H9 (cell line): ENCODE results near the gene DNAAF1. TPM values are rescaled to one million over a fixed set of nuclear protein-coding genes. Genes with fewer than 3 reads are reported as not detected.

ENCODE experiments used
- DNase-seq: peaks from one replicate; pipeline ENCODE4 v3.0.0-alpha.2; 2017
- H2AFZ ChIP-seq: one replicate; pipeline ENCODE4 v1.6.1; 2013; ENCODE audit warnings: mild to moderate bottlenecking, low read length, control low read depth, moderate library complexity
- H2AK5ac ChIP-seq: 2 replicates; pipeline ENCODE4 v1.6.1; 2013; ENCODE audit warnings: low read length, control low read depth, mixed read lengths; ENCODE audit not compliant: insufficient read length
- H2BK120ac ChIP-seq: one replicate; pipeline ENCODE4 v1.6.1; 2013; ENCODE audit warnings: low read depth, mild to moderate bottlenecking, low read length, control low read depth, inconsistent platforms; ENCODE audit not compliant: poor library complexity, severe bottlenecking
- H2BK12ac ChIP-seq: 2 replicates; pipeline ENCODE4 v1.6.1; 2013; ENCODE audit warnings: low read length, control low read depth, mixed read lengths, low read depth; ENCODE audit not compliant: insufficient read length
- H2BK15ac ChIP-seq: 2 replicates; pipeline ENCODE4 v1.6.1; 2013; ENCODE audit warnings: low read depth, low read length, control low read depth
- H2BK20ac ChIP-seq: one replicate; pipeline ENCODE4 v1.6.1; 2013; ENCODE audit warnings: low read depth, mild to moderate bottlenecking, low read length, control low read depth, inconsistent platforms; ENCODE audit not compliant: poor library complexity, severe bottlenecking
- H2BK5ac ChIP-seq: 2 replicates; pipeline ENCODE4 v1.6.1; 2013; ENCODE audit warnings: low read length, control low read depth, mixed read lengths; ENCODE audit not compliant: insufficient read length
- H3K14ac ChIP-seq: 2 replicates; pipeline ENCODE4 v1.6.1; 2013; ENCODE audit warnings: low read length, control low read depth; ENCODE audit not compliant: insufficient read depth
- H3K18ac ChIP-seq: 2 replicates; pipeline ENCODE4 v1.6.1; 2013; ENCODE audit warnings: low read depth, mild to moderate bottlenecking, mixed read lengths, low read length, control low read depth; ENCODE audit not compliant: insufficient read length
- H3K23ac ChIP-seq: 2 replicates; pipeline ENCODE4 v1.6.1; 2013; ENCODE audit warnings: low read length, control low read depth, mixed read lengths, low read depth; ENCODE audit not compliant: insufficient read length
- H3K23me2 ChIP-seq: 2 replicates; pipeline ENCODE4 v1.6.1; 2013; ENCODE audit warnings: low read depth, mild to moderate bottlenecking, mixed read lengths, low read length, control low read depth; ENCODE audit not compliant: insufficient read length, poor library complexity, severe bottlenecking
- H3K27ac ChIP-seq: 2 replicates; pipeline ENCODE4 v1.5.1; 2013; ENCODE audit warnings: low read length, control low read depth, mixed read lengths, low read depth; ENCODE audit not compliant: insufficient read length
- H3K27me3 ChIP-seq: 2 replicates; pipeline ENCODE4 v1.6.1; 2013; ENCODE audit warnings: low read length, control low read depth, inconsistent platforms; ENCODE audit not compliant: insufficient read depth
- H3K4ac ChIP-seq: 2 replicates; pipeline ENCODE4 v1.6.1; 2013; ENCODE audit warnings: low read depth, mild to moderate bottlenecking, control low read depth, inconsistent platforms, low read length, moderate library complexity
- H3K4me1 ChIP-seq: 2 replicates; pipeline ENCODE4 v1.6.1; 2013; ENCODE audit warnings: low read length, control low read depth, inconsistent platforms; ENCODE audit not compliant: insufficient read depth
- H3K4me2 ChIP-seq: 2 replicates; pipeline ENCODE4 v1.6.1; 2013; ENCODE audit warnings: low read length, control low read depth, mixed read lengths; ENCODE audit not compliant: insufficient read length, insufficient read depth
- H3K56ac ChIP-seq: 2 replicates; pipeline ENCODE4 v1.6.1; 2013; ENCODE audit warnings: low read depth, mild to moderate bottlenecking, mixed read lengths, low read length, control low read depth; ENCODE audit not compliant: insufficient read length
- H3K79me1 ChIP-seq: 2 replicates; pipeline ENCODE4 v1.6.1; 2013; ENCODE audit warnings: low read depth, mild to moderate bottlenecking, moderate library complexity, low read length, control low read depth, inconsistent platforms; ENCODE audit not compliant: insufficient read depth, poor library complexity, severe bottlenecking
- H3K79me2 ChIP-seq: 2 replicates; pipeline ENCODE4 v1.6.1; 2013; ENCODE audit warnings: low read length, control low read depth, inconsistent platforms; ENCODE audit not compliant: insufficient read depth
- H3K9ac ChIP-seq: 2 replicates; pipeline ENCODE4 v1.6.1; 2013; ENCODE audit warnings: low read length, control low read depth, mixed read lengths; ENCODE audit not compliant: insufficient read length; ENCODE audit errors: extremely low read depth
- H3K9me3 ChIP-seq: one replicate; pipeline ENCODE4 v1.6.1; 2013; ENCODE audit warnings: low read depth, low read length, inconsistent platforms; ENCODE audit not compliant: control insufficient read depth
- H3T11ph ChIP-seq: one replicate; pipeline ENCODE4 v1.6.1; 2013; ENCODE audit warnings: mild to moderate bottlenecking, low read length, control low read depth, inconsistent platforms
- H4K20me1 ChIP-seq: one replicate; pipeline ENCODE4 v1.6.1; 2013; ENCODE audit not compliant: control insufficient read depth, insufficient read length, insufficient read depth
- H4K5ac ChIP-seq: 2 replicates; pipeline ENCODE4 v1.6.1; 2013; ENCODE audit warnings: low read depth, mild to moderate bottlenecking, mixed read lengths, low read length, control low read depth; ENCODE audit not compliant: insufficient read length
- H4K8ac ChIP-seq: replicated peaks from 2 replicates; pipeline ENCODE4 v1.6.1; 2013; ENCODE audit warnings: low read length, control low read depth, mixed read lengths, low read depth; ENCODE audit not compliant: insufficient read length
- H4K91ac ChIP-seq: 2 replicates; pipeline ENCODE4 v1.6.1; 2013; ENCODE audit warnings: low read depth, mild to moderate bottlenecking, moderate library complexity, mixed read lengths, low read length, control low read depth; ENCODE audit not compliant: insufficient read length
- H3K27ac Mint-ChIP-seq, 3 experiments: 2 replicates in 2 of 3; 3 replicates in 1 of 3; pipeline ENCODE4 v1.8.0; 2020 to 2021; ENCODE audit warnings: mixed read lengths in 3 of 3, mild to moderate bottlenecking in 1 of 3, moderate library complexity in 1 of 3
- H3K27me3 Mint-ChIP-seq: 2 replicates; pipeline ENCODE4 v1.8.0; 2021; ENCODE audit warnings: low read depth, mild to moderate bottlenecking, moderate library complexity, mixed read lengths
- H3K36me3 Mint-ChIP-seq, 3 experiments: 2 replicates in 2 of 3; 3 replicates in 1 of 3; pipeline ENCODE4 v1.8.0; 2020 to 2021; ENCODE audit warnings: low read depth in 3 of 3, mixed read lengths in 3 of 3; ENCODE audit not compliant: insufficient read depth in 1 of 3
- H3K4me1 Mint-ChIP-seq, 2 experiments: 2 replicates each; pipeline ENCODE4 v1.8.0; 2020; ENCODE audit warnings: mixed read lengths in 2 of 2
- H3K4me3 Mint-ChIP-seq, 2 experiments: 2 replicates in 1 of 2; 3 replicates in 1 of 2; pipeline ENCODE4 v1.8.0; 2020 to 2021; ENCODE audit warnings: mild to moderate bottlenecking in 2 of 2, mixed read lengths in 2 of 2, moderate library complexity in 1 of 2
- H3K9me3 Mint-ChIP-seq, 2 experiments: 2 replicates in 1 of 2; 3 replicates in 1 of 2; pipeline ENCODE4 v1.8.0; 2020; ENCODE audit warnings: mild to moderate bottlenecking in 2 of 2, mixed read lengths in 2 of 2, moderate library complexity in 1 of 2
- WGBS: extraction: QIAGEN DNeasy Blood & Tissue Kit; methylation state at CpG from one replicate; pipeline ENCODE4 v1.1.7; 2013; ENCODE audit warnings: missing lambda C conversion rate, low lambda C conversion rate, mixed read lengths; ENCODE audit not compliant: insufficient read length; ENCODE audit errors: extremely low coverage; 5-methylcytosine and 5-hydroxymethylcytosine counted together
- total RNA-seq: library from RNA; stranded (reverse); gene quantifications from 2 replicates; pipeline ENCODE4 v1.2.1, GENCODE V29; 2021
- TF ChIP-seq, protein P1 (sequence below): fragments of 200-600 bp; sonication (generic); conservative IDR thresholded peaks from 3 replicates; pipeline ENCODE4 v1.8.0; 2021; ENCODE audit warnings: antibody characterized with exemption, mild to moderate bottlenecking

DNAAF1 gene
- total RNA-seq, 1 experiment from 2014 or later: not detected

DNA sequence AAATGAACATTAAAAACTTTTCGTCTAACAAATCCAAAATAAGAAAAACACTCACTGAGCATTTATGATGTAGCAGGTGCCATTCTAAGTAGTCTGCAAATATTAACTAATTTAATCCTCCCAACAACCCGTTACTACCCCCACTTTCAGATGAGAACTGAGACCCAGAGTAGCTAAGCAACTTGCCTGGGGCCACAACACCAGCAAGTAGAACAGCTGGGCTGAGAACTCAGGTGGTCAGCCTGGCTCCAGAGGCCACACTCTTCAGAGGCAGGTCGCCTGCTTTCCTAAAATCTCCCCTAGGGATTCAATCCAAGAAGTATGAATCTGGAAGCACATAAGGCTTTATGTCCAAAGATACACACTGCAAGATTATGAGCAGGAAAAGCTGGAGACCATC, 34.6 kb upstream of the DNAAF1 start:
- H2BK15ac ChIP-seq: no peak overlapping the region
- no peak overlapping the region for H2BK5ac ChIP-seq
- H3K4me1 ChIP-seq: no peaks in the 10 kb centered on the region; the same call in 1 of the 2 replicates
- no peak overlapping the region for H2AK5ac ChIP-seq
- no CpG with 5 or more reads among the region's 3 CpGs for WGBS
- no peaks in the 10 kb centered on the region for H4K20me1 ChIP-seq
- no peaks in the 10 kb centered on the region for H3K9me3 ChIP-seq
- H3K36me3 Mint-ChIP-seq: peaks cover 0 to 3% (median 0%) of the 10 kb centered on the region in 3 experiments; a peak in 1 of 7 replicates
- peaks cover 5% of the 10 kb centered on the region for H3K79me1 ChIP-seq
- TF ChIP-seq, protein P1, sequence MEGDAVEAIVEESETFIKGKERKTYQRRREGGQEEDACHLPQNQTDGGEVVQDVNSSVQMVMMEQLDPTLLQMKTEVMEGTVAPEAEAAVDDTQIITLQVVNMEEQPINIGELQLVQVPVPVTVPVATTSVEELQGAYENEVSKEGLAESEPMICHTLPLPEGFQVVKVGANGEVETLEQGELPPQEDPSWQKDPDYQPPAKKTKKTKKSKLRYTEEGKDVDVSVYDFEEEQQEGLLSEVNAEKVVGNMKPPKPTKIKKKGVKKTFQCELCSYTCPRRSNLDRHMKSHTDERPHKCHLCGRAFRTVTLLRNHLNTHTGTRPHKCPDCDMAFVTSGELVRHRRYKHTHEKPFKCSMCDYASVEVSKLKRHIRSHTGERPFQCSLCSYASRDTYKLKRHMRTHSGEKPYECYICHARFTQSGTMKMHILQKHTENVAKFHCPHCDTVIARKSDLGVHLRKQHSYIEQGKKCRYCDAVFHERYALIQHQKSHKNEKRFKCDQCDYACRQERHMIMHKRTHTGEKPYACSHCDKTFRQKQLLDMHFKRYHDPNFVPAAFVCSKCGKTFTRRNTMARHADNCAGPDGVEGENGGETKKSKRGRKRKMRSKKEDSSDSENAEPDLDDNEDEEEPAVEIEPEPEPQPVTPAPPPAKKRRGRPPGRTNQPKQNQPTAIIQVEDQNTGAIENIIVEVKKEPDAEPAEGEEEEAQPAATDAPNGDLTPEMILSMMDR: no peak
- no peak overlapping the region for H4K8ac ChIP-seq
- no peak overlapping the region for H2BK120ac ChIP-seq
- no peak overlapping the region for H2BK12ac ChIP-seq
- H3K27me3 ChIP-seq: no peaks in the 10 kb centered on the region
- no peak overlapping the region for H3K9ac ChIP-seq
- DNase-seq: no peak
- H3K4ac ChIP-seq: no peak overlapping the region
- no peak overlapping the region for H4K5ac ChIP-seq
- no peak overlapping the region for H3K14ac ChIP-seq
- no peak overlapping the region for H2BK20ac ChIP-seq
- H3K23me2 ChIP-seq: no peaks in the 10 kb centered on the region
- H3K27me3 Mint-ChIP-seq: no peaks in the 10 kb centered on the region
- peaks cover 12 to 18% of the 10 kb centered on the region in 2 experiments for H3K4me1 Mint-ChIP-seq
- no peak overlapping the region for H3K23ac ChIP-seq
- no peak overlapping the region for H3T11ph ChIP-seq
- H3K9me3 Mint-ChIP-seq: no peaks in the 10 kb centered on the region
- H4K91ac ChIP-seq: no peak overlapping the region
- peaks cover 27% of the 10 kb centered on the region; the same call in 1 of the 2 replicates for H3K79me2 ChIP-seq
- H3K4me3 Mint-ChIP-seq: no peak overlapping the region
- H2AFZ ChIP-seq: no peak overlapping the region
- no peak overlapping the region for H3K27ac ChIP-seq
- no peak overlapping the region for H3K18ac ChIP-seq
- no peak overlapping the region for H3K56ac ChIP-seq
- H3K27ac Mint-ChIP-seq: peak overlapping the region in 2 of 3 experiments; percentile 73 to 85; a peak in 1 of 7 replicates
- H3K4me2 ChIP-seq: no peak overlapping the region
